Endothelial cell of umbilical vein (primary cell): ENCODE measurements around the gene PDK2. TPM values are rescaled to one million over a fixed set of nuclear protein-coding genes. Genes with fewer than 3 reads are reported as not detected.

Experiments used
- BruUV-seq: library from RNA; stranded (reverse); fragments of 400-500 nt; replicated peaks from 2 replicates; lab custom pipeline; 2021; lab: Mats Ljungman, UMichigan
- CTCF ChIA-PET: fragments of 300-600, 350-600 bp; sonication (Branson Sonifier 250); formaldehyde crosslinking; loops from one replicate; lab custom pipeline; 2021; ENCODE audit warnings: antibody characterized with exemption, inconsistent platforms; lab: Charles Lee
- POLR2A ChIA-PET: fragments of 300-600, 350-600 bp; sonication (Branson Sonifier 250); formaldehyde crosslinking; loops from one replicate; lab custom pipeline; 2021; ENCODE audit warnings: antibody characterized with exemption, inconsistent platforms; lab: Charles Lee
- DNase-seq: peaks from one replicate; pipeline ENCODE4 v3.0.0-alpha.2; 2011; ENCODE audit warnings: low read depth, low spot score
- FAIRE-seq: peaks from 2 replicates; lab custom pipeline; 2011; peaks lifted over from hg19 to GRCh38; lab: Jason Lieb, UNC
- H2AFZ ChIP-seq: 2 replicates; pipeline ENCODE4 v1.6.0; 2012; ENCODE audit warnings: low read depth, low read length, control low read depth, inconsistent platforms
- H3K27ac ChIP-seq: 2 replicates; pipeline ENCODE4 v1.5.1; 2011; ENCODE audit warnings: low read depth, mild to moderate bottlenecking, control low read depth, low read length, moderate library complexity; ENCODE audit not compliant: insufficient read depth
- H3K27me3 ChIP-seq, 2 experiments: 2 replicates each; pipeline versions ENCODE4 v1.6.0 to v1.6.1; 2011; ENCODE audit warnings: low read length in 2 of 2, mixed read lengths in 1 of 2; ENCODE audit not compliant: control insufficient read depth in 2 of 2, insufficient read depth in 2 of 2
- H3K36me3 ChIP-seq, 2 experiments: 2 replicates in 1 of 2; 3 replicates in 1 of 2; pipeline ENCODE4 v1.5.1; 2011; ENCODE audit warnings: low read length in 2 of 2, mild to moderate bottlenecking in 1 of 2, moderate library complexity in 1 of 2; ENCODE audit not compliant: control insufficient read depth in 2 of 2, insufficient read depth in 2 of 2; ENCODE audit errors: extremely low read depth in 1 of 2
- H3K4me1 ChIP-seq: 3 replicates; pipeline ENCODE4 v1.5.1; 2011; ENCODE audit warnings: mild to moderate bottlenecking, low read length; ENCODE audit not compliant: control insufficient read depth, insufficient read depth; ENCODE audit errors: extremely low read depth
- H3K4me2 ChIP-seq: 2 replicates; pipeline ENCODE4 v1.6.1; 2011; ENCODE audit warnings: low read length, control low read depth, mixed read lengths; ENCODE audit not compliant: insufficient read depth
- H3K4me3 ChIP-seq, 3 experiments: fragments of 200-600 bp in 1 of 3; sonication (generic), shearing (Covaris generic) in 1 of 3; replicated peaks in 1 of 3; 2 replicates each; pipeline ENCODE4 v1.5.1; 2011 to 2016; ENCODE audit warnings: control low read depth in 3 of 3, low read length in 3 of 3, mild to moderate bottlenecking in 2 of 3, inconsistent platforms in 1 of 3, low read depth in 1 of 3, moderate library complexity in 1 of 3; ENCODE audit not compliant: insufficient read depth in 1 of 3
- H3K79me2 ChIP-seq: 2 replicates; pipeline ENCODE4 v1.6.0; 2012; ENCODE audit warnings: low read length, inconsistent platforms; ENCODE audit not compliant: control insufficient read depth, insufficient read depth
- H3K9ac ChIP-seq: replicated peaks from 2 replicates; pipeline ENCODE3; 2011; ENCODE audit warnings: low read length, control low read depth; ENCODE audit not compliant: insufficient read depth; ENCODE audit errors: extremely low read depth
- H3K9me1 ChIP-seq: replicated peaks from 3 replicates; pipeline ENCODE4 v1.6.0; 2011; ENCODE audit warnings: mild to moderate bottlenecking, low read length; ENCODE audit not compliant: control insufficient read depth, insufficient read depth; ENCODE audit errors: extremely low read depth
- H3K9me3 ChIP-seq: replicated peaks from 2 replicates; pipeline ENCODE4 v1.5.1; 2012; ENCODE audit warnings: low read length, inconsistent platforms; ENCODE audit not compliant: control insufficient read depth, insufficient read depth
- H4K20me1 ChIP-seq: replicated peaks from 2 replicates; pipeline ENCODE3; 2011; ENCODE audit warnings: mild to moderate bottlenecking, low read length; ENCODE audit not compliant: control insufficient read depth, insufficient read depth; ENCODE audit errors: extremely low read depth
- CTCF ChIP-seq, 2 donors: IDR thresholded peaks; 1 replicate in 1 of 2; 2 replicates in 1 of 2; pipeline ENCODE4 v1.5.1; 2011; ENCODE audit warnings: low read length in 2 of 2, mild to moderate bottlenecking in 2 of 2, moderate library complexity in 2 of 2, control low read depth in 1 of 2, inconsistent platforms in 1 of 2, low read depth in 1 of 2; ENCODE audit not compliant: insufficient read depth in 1 of 2; ENCODE audit errors: extremely low read depth in 1 of 2
- EZH2 ChIP-seq: IDR thresholded peaks from 2 replicates; pipeline ENCODE4 v1.6.1; 2012; ENCODE audit warnings: borderline replicate concordance, low read depth, mild to moderate bottlenecking, moderate library complexity, low read length, inconsistent platforms; ENCODE audit not compliant: severe bottlenecking
- FOS ChIP-seq: IDR thresholded peaks from 2 replicates; pipeline ENCODE4 v1.6.1; 2011; ENCODE audit warnings: mild to moderate bottlenecking, low read length, moderate library complexity, borderline replicate concordance; ENCODE audit not compliant: insufficient read depth
- GATA2 ChIP-seq: IDR thresholded peaks from 2 replicates; pipeline ENCODE4 v1.7.0; 2011; ENCODE audit warnings: low read depth, mild to moderate bottlenecking, moderate library complexity, mixed read lengths, low read length; ENCODE audit not compliant: insufficient read length, insufficient read depth
- JUN ChIP-seq: IDR thresholded peaks from 2 replicates; pipeline ENCODE4 v1.6.1; 2011; ENCODE audit warnings: borderline replicate concordance, low read depth; ENCODE audit not compliant: insufficient read length, insufficient read depth
- MAX ChIP-seq: IDR thresholded peaks from 2 replicates; pipeline ENCODE4 v1.6.1; 2011; ENCODE audit not compliant: insufficient read depth, insufficient read length
- MYC ChIP-seq: IDR thresholded peaks from one replicate; pipeline ENCODE4 v1.6.1; 2011; ENCODE audit warnings: mild to moderate bottlenecking, low read depth, low read length
- POLR2A ChIP-seq: IDR thresholded peaks from 2 replicates; pipeline ENCODE4 v1.6.1; 2012; ENCODE audit warnings: low read depth, mild to moderate bottlenecking, control low read depth, low read length
- POLR2AphosphoS5 ChIP-seq: IDR thresholded peaks from 2 replicates; pipeline ENCODE4 v1.6.1; 2012; ENCODE audit warnings: low read depth, mild to moderate bottlenecking, control low read depth, low read length, moderate library complexity; ENCODE audit not compliant: insufficient read depth
- dilution Hi-C: fragments of 300-500 bp; cut with MboI; formaldehyde crosslinking; loops from one replicate; pipeline ENCODE4 v1.15.0; 2019; ENCODE audit warnings: low sequenced_read_pairs; ENCODE audit not compliant: extremely low pct_ligation_motif_present
- intact Hi-C: fragments of 100-400 bp; cut with micrococcal nuclease; formaldehyde crosslinking; loops from one replicate; pipeline ENCODE4 v1.10.0; 2022
- polyA plus RNA-seq, 4 experiments: library from polyadenylated mRNA; depleted of rRNA in 3 of 4; stranded (reverse) in 3 of 4; unstranded in 1 of 4; fragments of >200 nt; gene quantifications; 2 replicates each; pipeline versions ENCODE4 v1.2.1 to v1.2.3, GENCODE V29; 2011 to 2012; ENCODE audit warnings: missing spikeins in 1 of 4
- total RNA-seq: library from RNA; stranded (reverse); gene quantifications from 2 replicates; pipeline ENCODE4 v1.2.3, GENCODE V29; 2021

The PDK2 gene
- total and polyA plus RNA-seq, 2 donors (not counting 3 experiments of a cell fraction or from before 2014, with no cell fraction given): 21.3 to 114 TPM

- H3K9me3 ChIP-seq: no peaks in the 10 kb centered on the region
- H3K4me1 ChIP-seq: no peaks in the 10 kb centered on the region
- H3K79me2 ChIP-seq: no peaks in the 10 kb centered on the region
- peaks cover 0 to 4% of the 10 kb centered on the region in 2 experiments for H3K36me3 ChIP-seq
- H3K27ac ChIP-seq: no peak overlapping the region
- ChIA-PET POLR2A (no interaction called here), CTCF (interaction anchor here (1.0 to 4.1 kb wide), 4 partner anchors 8 to 89 kb away, joined by 3 to 29 read pairs (median 9); no protein-coding TSS in a partner anchor)
- FAIRE-seq (no peak), DNase-seq (no peak)
- no peaks in the 10 kb centered on the region for H3K27me3 ChIP-seq
- no peaks in the 10 kb centered on the region for H4K20me1 ChIP-seq
- dilution Hi-C loops: no loop called here
- no peak overlapping the region for H3K4me3 ChIP-seq
- H3K9ac ChIP-seq: no peak overlapping the region
- intact Hi-C loops: no loop called here
- TF ChIP-seq MYC (no peak), GATA2 (no peak), POLR2AphosphoS5 (no peak), EZH2 (no peak), JUN (no peak), CTCF (IDR thresholded peaks at IDR 0.05; ENCODE audit: extremely low read depth in 1 of 2, insufficient read depth in 1 of 2, low read depth in 1 of 2, low read length in 2 of 2) (no peak), FOS (no peak), POLR2A (no peak), MAX (no peak)
- no peak overlapping the region for H2AFZ ChIP-seq
- no TSS peak for BruUV-seq
- H3K9me1 ChIP-seq: no peaks in the 10 kb centered on the region
- H3K4me2 ChIP-seq: no peak overlapping the region
Observed at GRCh38 chr17:50109207-50109606, 14.1 kb downstream of the PDK2 start.
